Bronchial epithelial cell (primary cell): ENCODE data around the gene PTPRD. TPM values are rescaled to one million over a fixed set of nuclear protein-coding genes. Genes with fewer than 3 reads are reported as not detected.
"Not testable (repeated sequence)": the region's sequence is repeated elsewhere in the genome, so short reads cannot be mapped to it uniquely, and the experiment has no call there.

Source experiments
- DNase-seq: peaks from one replicate; pipeline ENCODE4 v3.0.0-alpha.2; 2010; ENCODE audit warnings: low read depth
- FAIRE-seq: peaks from 2 replicates; lab custom pipeline; 2011; peaks lifted over from hg19 to GRCh38; lab: Jason Lieb, UNC
- H3K27me3 ChIP-seq: 2 replicates; pipeline ENCODE4 v1.5.1; 2011; ENCODE audit warnings: low read length; ENCODE audit not compliant: control insufficient read depth, insufficient read depth
- H3K36me3 ChIP-seq: 2 replicates; pipeline ENCODE4 v1.5.1; 2011; ENCODE audit warnings: low read length; ENCODE audit not compliant: control insufficient read depth, insufficient read depth
- H3K4me3 ChIP-seq: 2 replicates; pipeline ENCODE4 v1.5.1; 2011; ENCODE audit warnings: mild to moderate bottlenecking, low read depth, low read length, control low read depth
- total RNA-seq: library from RNA; depleted of rRNA; stranded (reverse); fragments of >200 nt; gene quantifications from 2 replicates; pipeline ENCODE4 v1.2.1, GENCODE V29; 2014
- TF ChIP-seq, protein P1 (sequence below): IDR thresholded peaks from 2 replicates; pipeline ENCODE4 v1.5.1; 2011; ENCODE audit warnings: mild to moderate bottlenecking, moderate library complexity, low read length, control low read depth, inconsistent platforms; ENCODE audit not compliant: insufficient read depth, severe bottlenecking

PTPRD gene
- total RNA-seq, 1 donor from 2014 or later = 2.9 TPM

- TF ChIP-seq, protein P1, sequence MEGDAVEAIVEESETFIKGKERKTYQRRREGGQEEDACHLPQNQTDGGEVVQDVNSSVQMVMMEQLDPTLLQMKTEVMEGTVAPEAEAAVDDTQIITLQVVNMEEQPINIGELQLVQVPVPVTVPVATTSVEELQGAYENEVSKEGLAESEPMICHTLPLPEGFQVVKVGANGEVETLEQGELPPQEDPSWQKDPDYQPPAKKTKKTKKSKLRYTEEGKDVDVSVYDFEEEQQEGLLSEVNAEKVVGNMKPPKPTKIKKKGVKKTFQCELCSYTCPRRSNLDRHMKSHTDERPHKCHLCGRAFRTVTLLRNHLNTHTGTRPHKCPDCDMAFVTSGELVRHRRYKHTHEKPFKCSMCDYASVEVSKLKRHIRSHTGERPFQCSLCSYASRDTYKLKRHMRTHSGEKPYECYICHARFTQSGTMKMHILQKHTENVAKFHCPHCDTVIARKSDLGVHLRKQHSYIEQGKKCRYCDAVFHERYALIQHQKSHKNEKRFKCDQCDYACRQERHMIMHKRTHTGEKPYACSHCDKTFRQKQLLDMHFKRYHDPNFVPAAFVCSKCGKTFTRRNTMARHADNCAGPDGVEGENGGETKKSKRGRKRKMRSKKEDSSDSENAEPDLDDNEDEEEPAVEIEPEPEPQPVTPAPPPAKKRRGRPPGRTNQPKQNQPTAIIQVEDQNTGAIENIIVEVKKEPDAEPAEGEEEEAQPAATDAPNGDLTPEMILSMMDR = no peak
- no peak overlapping the region for H3K4me3 ChIP-seq
- H3K27me3 ChIP-seq = no peaks in the 10 kb centered on the region
- FAIRE-seq (no peak), DNase-seq (no peak)
- no peaks in the 10 kb centered on the region for H3K36me3 ChIP-seq
These were observed 1510.5 kb downstream of the PTPRD start for GRCh38 chr9:9102295-9102694.

DNA sequence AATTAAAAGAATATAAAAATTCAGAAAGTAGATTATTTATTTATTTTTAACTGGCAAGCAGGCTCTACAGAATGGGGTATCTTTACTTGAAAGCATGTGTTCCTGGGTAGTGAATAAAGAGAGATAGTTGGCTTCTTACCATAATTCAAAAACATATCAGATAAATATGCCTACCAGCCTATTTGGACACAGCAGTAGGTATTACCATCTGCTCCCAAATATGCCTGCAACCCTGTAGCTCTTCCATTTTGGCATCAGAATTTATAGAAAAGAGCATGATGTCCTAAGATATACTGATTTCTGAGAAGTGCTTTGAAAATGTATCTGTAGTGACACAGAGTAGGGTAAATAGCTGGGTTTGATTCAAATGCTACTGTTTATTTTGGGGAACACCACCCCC, 1512.7 kb downstream of the PTPRD start:
- H3K36me3 ChIP-seq = no peaks in the 10 kb centered on the region
- no peak for FAIRE-seq
- DNase-seq = no peak
- TF ChIP-seq, protein P1 = no peak
- no peak overlapping the region for H3K4me3 ChIP-seq
- H3K27me3 ChIP-seq = no peaks in the 10 kb centered on the region

- TF ChIP-seq, protein P1 = no peak
- FAIRE-seq (no peak), DNase-seq (no peak)
- H3K27me3 ChIP-seq = no peaks in the 10 kb centered on the region
- H3K4me3 ChIP-seq = no peak overlapping the region
- no peaks in the 10 kb centered on the region for H3K36me3 ChIP-seq
These were observed 1513.2 kb downstream of the PTPRD start for GRCh38 chr9:9099646-9100045.

DNA sequence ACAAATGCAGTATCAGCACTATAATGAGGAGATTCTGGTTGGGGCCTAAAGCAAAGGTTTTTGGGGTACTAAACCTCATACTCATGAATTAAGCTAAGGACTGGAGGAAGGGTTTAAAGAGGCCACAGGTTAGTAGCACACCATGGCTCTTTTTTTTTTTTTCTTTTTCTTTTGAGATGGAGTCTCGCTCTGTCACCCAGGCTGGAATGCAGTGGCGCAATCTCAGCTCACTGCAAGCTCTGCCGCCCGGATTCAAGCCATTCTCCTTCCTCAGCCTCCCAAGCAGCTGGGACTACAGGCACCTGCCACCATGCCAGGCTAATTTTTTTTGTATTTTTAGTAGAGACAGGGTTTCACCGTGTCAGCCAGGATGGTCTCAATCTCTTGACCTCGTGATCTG, 1515.5 kb downstream of the PTPRD start:
- not testable (repeated sequence) for FAIRE-seq, H3K36me3 ChIP-seq, H3K27me3 ChIP-seq, DNase-seq, H3K4me3 ChIP-seq

DNA sequence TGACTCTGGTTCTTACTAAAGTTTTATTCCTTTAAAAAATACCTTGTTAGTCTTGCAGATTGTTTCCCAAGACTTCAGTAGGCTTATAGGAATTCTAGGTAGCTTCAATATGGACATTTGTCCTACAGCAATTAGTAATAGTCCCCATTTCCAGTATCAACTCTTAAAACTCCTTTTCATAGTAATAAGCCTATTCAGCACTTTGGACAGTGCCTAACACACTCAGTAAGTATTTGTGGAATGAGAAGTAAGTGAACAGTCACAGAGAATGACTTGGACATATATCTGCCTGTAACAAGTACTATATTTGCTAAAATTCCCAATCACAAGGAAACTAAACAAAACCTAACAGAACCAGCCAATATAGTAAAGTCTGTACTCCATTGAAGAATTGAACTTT, 1521.4 kb downstream of the PTPRD start:
- TF ChIP-seq, protein P1 = no peak
- no peaks in the 10 kb centered on the region for H3K27me3 ChIP-seq
- FAIRE-seq (no peak), DNase-seq (peak; percentile 1)
- H3K4me3 ChIP-seq = no peak overlapping the region
- no peaks in the 10 kb centered on the region for H3K36me3 ChIP-seq

- TF ChIP-seq, protein P1 = no peak
- Histone ChIP-seq H3K27me3 (no peaks in the 10 kb centered on the region), H3K36me3 (no peaks in the 10 kb centered on the region), H3K4me3 (no peak overlapping the region)
- FAIRE-seq = no peak
- DNase-seq = no peak
These were observed 1533.3 kb downstream of the PTPRD start for GRCh38 chr9:9079473-9079872.
